GM23248 (cell line): Measurements from ENCODE around the gene ZSWIM3.

Source experiments
- EZH2 ChIP-seq: fragments of 200-600 bp; sonication (generic); IDR thresholded peaks from 2 replicates; pipeline ENCODE4 v1.6.1; 2018; ENCODE audit warnings: antibody characterized with exemption, mild to moderate bottlenecking; ENCODE audit not compliant: insufficient read depth, poor library complexity, severe bottlenecking
- EZH2phosphoT487 ChIP-seq: fragments of 200-600 bp; sonication (generic); IDR thresholded peaks from 2 replicates; pipeline ENCODE4 v1.6.1; 2018; ENCODE audit warnings: antibody characterized with exemption, moderate library complexity, mild to moderate bottlenecking, low read depth; ENCODE audit not compliant: insufficient read depth

GRCh38 chr20:45827712-45828111, 29.7 kb upstream of the ZSWIM3 start:
- TF ChIP-seq EZH2, result no peak
- TF ChIP-seq EZH2phosphoT487, result no peak
